RWPE2 (cell line): Measurements from ENCODE around the gene CA5A.

ENCODE experiments used
- ATAC-seq: fragments of 200-7000 bp; cut with Tn5 transposase; 3 replicates; pipeline ENCODE4 v1.9.1; 2021; ENCODE audit warnings: low read depth
- DNase-seq: peaks from one replicate; pipeline ENCODE4 v3.0.0-alpha.2; 2020; ENCODE audit warnings: low spot score
- H3K27ac ChIP-seq: fragments of 450-650 bp; 2 replicates; pipeline ENCODE4 v1.5.1; 2017; ENCODE audit warnings: mild to moderate bottlenecking; ENCODE audit not compliant: poor library complexity, severe bottlenecking
- H3K27me3 ChIP-seq: fragments of 250-450 bp; sonication (Bioruptor Pico); 2 replicates; pipeline ENCODE4 v1.5.1; 2021; ENCODE audit warnings: mild to moderate bottlenecking, moderate library complexity; ENCODE audit not compliant: insufficient read depth, poor library complexity, severe bottlenecking
- H3K36me3 ChIP-seq: fragments of 250-450 bp; sonication (Bioruptor Pico); 2 replicates; pipeline ENCODE4 v1.5.1; 2020; ENCODE audit warnings: low read depth, mild to moderate bottlenecking, moderate library complexity
- H3K4me1 ChIP-seq: fragments of 250-450 bp; sonication (Bioruptor Pico); 2 replicates; pipeline ENCODE4 v1.5.1; 2021; ENCODE audit warnings: mild to moderate bottlenecking, moderate library complexity; ENCODE audit not compliant: insufficient read depth, poor library complexity, severe bottlenecking
- H3K4me3 ChIP-seq: fragments of 250-450 bp; sonication (Bioruptor Pico); 2 replicates; pipeline ENCODE4 v1.5.1; 2021; ENCODE audit warnings: mild to moderate bottlenecking, moderate library complexity; ENCODE audit not compliant: severe bottlenecking
- H3K9me3 ChIP-seq: fragments of 250-450 bp; sonication (Bioruptor Pico); 2 replicates; pipeline ENCODE4 v1.5.1; 2021; ENCODE audit warnings: mild to moderate bottlenecking, moderate library complexity; ENCODE audit not compliant: severe bottlenecking
- CTCF ChIP-seq: fragments of 450-650 bp; IDR thresholded peaks from one replicate; pipeline ENCODE4 v1.5.1; 2017; ENCODE audit warnings: mild to moderate bottlenecking, moderate library complexity; ENCODE audit not compliant: poor library complexity, severe bottlenecking

Gene CA5A

DNA sequence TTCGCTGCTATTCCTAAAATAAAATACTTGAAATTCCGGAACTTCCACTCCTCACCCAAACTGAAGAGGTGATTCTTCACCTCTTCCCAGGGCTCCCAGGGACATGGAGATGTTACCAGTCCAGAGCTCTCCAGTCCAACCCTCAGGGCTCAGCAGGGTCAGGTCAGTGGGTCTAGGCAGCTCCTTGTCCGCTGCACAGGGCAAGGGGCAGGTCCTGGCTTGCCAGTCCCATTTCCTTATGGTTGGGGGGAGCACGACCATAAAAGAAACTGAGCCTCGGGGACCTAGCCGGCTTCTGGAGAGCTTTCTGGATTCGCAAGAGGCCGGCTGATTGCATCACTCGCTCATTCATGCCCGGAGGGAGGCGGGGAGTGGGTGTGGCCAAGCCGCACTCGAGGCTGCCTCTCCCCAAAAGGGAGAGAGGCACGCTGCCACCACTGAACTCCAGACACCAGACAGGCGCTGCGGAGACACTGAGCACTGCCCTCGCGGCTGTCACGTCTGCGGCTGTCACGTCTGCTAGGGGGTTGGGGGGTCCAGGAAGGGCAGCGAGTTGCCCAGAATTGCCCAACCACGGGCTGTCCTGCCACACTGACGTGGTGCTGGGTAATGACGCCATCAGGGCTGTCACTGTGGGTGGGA is 82.8 kb downstream of the CA5A start:
- Histone ChIP-seq H3K27me3 (no peaks in the 10 kb centered on the region), H3K9me3 (no peaks in the 10 kb centered on the region), H3K36me3 (peaks cover 93% of the 10 kb centered on the region), H3K4me3 (no peak overlapping the region), H3K27ac (peak overlapping the region; percentile 98), H3K4me1 (peaks cover 68% of the 10 kb centered on the region)
- TF ChIP-seq CTCF = no peak
- DNase-seq = peak; percentile 96
- ATAC-seq = peak; percentile 36

GRCh38 chr16:87851601-87852000 is 84.7 kb downstream of the CA5A start:
- Histone ChIP-seq H3K27me3 (no peaks in the 10 kb centered on the region), H3K36me3 (peaks cover 93% of the 10 kb centered on the region), H3K27ac (peak overlapping the region; percentile 98), H3K9me3 (no peaks in the 10 kb centered on the region), H3K4me1 (peaks cover 61% of the 10 kb centered on the region), H3K4me3 (no peak overlapping the region)
- ATAC-seq (no peak), DNase-seq (no peak)
- no peak for TF ChIP-seq CTCF

GRCh38 chr16:87851141-87851587 is 85.2 kb downstream of the CA5A start:
- TF ChIP-seq CTCF = no peak
- H3K9me3 ChIP-seq = no peaks in the 10 kb centered on the region
- no peaks in the 10 kb centered on the region for H3K27me3 ChIP-seq
- no peak; the same call in 2 of the 3 replicates for ATAC-seq
- no peak for DNase-seq
- H3K4me1 ChIP-seq = peaks cover 60% of the 10 kb centered on the region
- H3K27ac ChIP-seq = peak overlapping the region; percentile 98
- H3K4me3 ChIP-seq = no peak overlapping the region
- H3K36me3 ChIP-seq = peaks cover 93% of the 10 kb centered on the region

GRCh38 chr16:87850009-87851006 is 86.0 kb downstream of the CA5A start:
- peak overlapping the region; percentile 98 for H3K27ac ChIP-seq
- 0 out of 3 replicates have a peak, but pooled peaks have one; percentile 1 for ATAC-seq
- peaks cover 55% of the 10 kb centered on the region for H3K4me1 ChIP-seq
- H3K36me3 ChIP-seq = peaks cover 93% of the 10 kb centered on the region
- peak; percentile 91 for TF ChIP-seq CTCF
- H3K9me3 ChIP-seq = no peaks in the 10 kb centered on the region
- no peak overlapping the region for H3K4me3 ChIP-seq
- no peak for DNase-seq
- no peaks in the 10 kb centered on the region for H3K27me3 ChIP-seq
